Measurements from ENCODE around the gene ZSWIM6. TPM values are rescaled to one million over a fixed set of nuclear protein-coding genes. Genes with fewer than 3 reads are reported as not detected.

ZSWIM6 gene
- total RNA-seq, 1 experiment from 2014 or later: 10.8 TPM

GRCh38 chr5:61402244-61402823 lies 70.3 kb downstream of the ZSWIM6 start:
- BruUV-seq (replicated peaks): no TSS peak
- Histone ChIP-seq H3K4me3 (ENCODE audit: low read depth in 2 of 2, low read length in 2 of 2) (no peak overlapping the region), H3K9me3 (ENCODE audit: control insufficient read depth, insufficient read depth, low read depth, low read length) (no peaks in the 10 kb centered on the region), H3K27ac (ENCODE audit: low read length) (no peak overlapping the region), H3K36me3 (ENCODE audit: control insufficient read depth, insufficient read depth, low read length) (no peaks in the 10 kb centered on the region), H3K4me1 (ENCODE audit: control insufficient read depth, insufficient read depth, low read length) (no peaks in the 10 kb centered on the region; the same call in 1 of the 2 replicates), H3K27me3 (ENCODE audit: control insufficient read depth, insufficient read depth, low read length) (no peaks in the 10 kb centered on the region)
- ChIA-PET POLR2A (no interaction called here), CTCF (no interaction called here)
- ATAC-seq (no peak), DNase-seq (ENCODE audit: low read depth, low spot score) (no peak)
- intact Hi-C loops (cut with micrococcal nuclease; ENCODE audit: unreplicated experiment) (no loop called here), in situ Hi-C loops (cut with HindIII; ENCODE audit: low pct_unique_long_range_greater_than_20kb, low sequenced_read_pairs) (no loop called here)
- TF ChIP-seq TCF7L2 (IDR thresholded peaks at IDR 0.05; ENCODE audit: low read depth, low read length) (no peak), CTCF (IDR thresholded peaks at IDR 0.05) (no peak), SIN3A (IDR thresholded peaks at IDR 0.05; ENCODE audit: borderline replicate concordance, insufficient read depth, low read depth, low read length) (no peak), POLR2AphosphoS5 (IDR thresholded peaks at IDR 0.05; ENCODE audit: low read depth, low read length) (no peak), REST (IDR thresholded peaks at IDR 0.05; ENCODE audit: insufficient read depth in 1 of 2, low read depth in 2 of 2, low read length in 1 of 2) (no peak)

- in situ Hi-C loops (cut with HindIII; ENCODE audit: low pct_unique_long_range_greater_than_20kb, low sequenced_read_pairs) (no loop called here), intact Hi-C loops (cut with micrococcal nuclease; ENCODE audit: unreplicated experiment) (no loop called here)
- Histone ChIP-seq H3K9me3 (ENCODE audit: control insufficient read depth, insufficient read depth, low read depth, low read length) (no peaks in the 10 kb centered on the region), H3K4me1 (ENCODE audit: control insufficient read depth, insufficient read depth, low read length) (peaks cover 7% of the 10 kb centered on the region; the same call in 1 of the 2 replicates), H3K27me3 (ENCODE audit: control insufficient read depth, insufficient read depth, low read length) (no peaks in the 10 kb centered on the region), H3K27ac (ENCODE audit: low read length) (no peak overlapping the region), H3K36me3 (ENCODE audit: control insufficient read depth, insufficient read depth, low read length) (no peaks in the 10 kb centered on the region), H3K4me3 (ENCODE audit: low read depth in 2 of 2, low read length in 2 of 2) (no peak overlapping the region)
- ChIA-PET POLR2A (no interaction called here), CTCF (no interaction called here)
- no peak for ATAC-seq
- BruUV-seq (replicated peaks): no TSS peak
- no peak for DNase-seq (ENCODE audit: low read depth, low spot score)
- TF ChIP-seq REST (IDR thresholded peaks at IDR 0.05; ENCODE audit: insufficient read depth in 1 of 2, low read depth in 2 of 2, low read length in 1 of 2): no peak
- no peak for TF ChIP-seq CTCF (IDR thresholded peaks at IDR 0.05)
- no peak for TF ChIP-seq SIN3A (IDR thresholded peaks at IDR 0.05; ENCODE audit: borderline replicate concordance, insufficient read depth, low read depth, low read length)
- no peak for TF ChIP-seq TCF7L2 (IDR thresholded peaks at IDR 0.05; ENCODE audit: low read depth, low read length)
- no peak for TF ChIP-seq POLR2AphosphoS5 (IDR thresholded peaks at IDR 0.05; ENCODE audit: low read depth, low read length)
These were observed 71.2 kb downstream of the ZSWIM6 start for GRCh38 chr5:61402970-61403900.
